Measurements from ENCODE around the gene RARRES1. TPM values are rescaled to one million over a fixed set of nuclear protein-coding genes. Genes with fewer than 3 reads are reported as not detected.

Gene RARRES1, protein sequence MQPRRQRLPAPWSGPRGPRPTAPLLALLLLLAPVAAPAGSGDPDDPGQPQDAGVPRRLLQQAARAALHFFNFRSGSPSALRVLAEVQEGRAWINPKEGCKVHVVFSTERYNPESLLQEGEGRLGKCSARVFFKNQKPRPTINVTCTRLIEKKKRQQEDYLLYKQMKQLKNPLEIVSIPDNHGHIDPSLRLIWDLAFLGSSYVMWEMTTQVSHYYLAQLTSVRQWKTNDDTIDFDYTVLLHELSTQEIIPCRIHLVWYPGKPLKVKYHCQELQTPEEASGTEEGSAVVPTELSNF
- total RNA-seq, result 23.5 and 36.8 TPM in 2 replicates

DNA sequence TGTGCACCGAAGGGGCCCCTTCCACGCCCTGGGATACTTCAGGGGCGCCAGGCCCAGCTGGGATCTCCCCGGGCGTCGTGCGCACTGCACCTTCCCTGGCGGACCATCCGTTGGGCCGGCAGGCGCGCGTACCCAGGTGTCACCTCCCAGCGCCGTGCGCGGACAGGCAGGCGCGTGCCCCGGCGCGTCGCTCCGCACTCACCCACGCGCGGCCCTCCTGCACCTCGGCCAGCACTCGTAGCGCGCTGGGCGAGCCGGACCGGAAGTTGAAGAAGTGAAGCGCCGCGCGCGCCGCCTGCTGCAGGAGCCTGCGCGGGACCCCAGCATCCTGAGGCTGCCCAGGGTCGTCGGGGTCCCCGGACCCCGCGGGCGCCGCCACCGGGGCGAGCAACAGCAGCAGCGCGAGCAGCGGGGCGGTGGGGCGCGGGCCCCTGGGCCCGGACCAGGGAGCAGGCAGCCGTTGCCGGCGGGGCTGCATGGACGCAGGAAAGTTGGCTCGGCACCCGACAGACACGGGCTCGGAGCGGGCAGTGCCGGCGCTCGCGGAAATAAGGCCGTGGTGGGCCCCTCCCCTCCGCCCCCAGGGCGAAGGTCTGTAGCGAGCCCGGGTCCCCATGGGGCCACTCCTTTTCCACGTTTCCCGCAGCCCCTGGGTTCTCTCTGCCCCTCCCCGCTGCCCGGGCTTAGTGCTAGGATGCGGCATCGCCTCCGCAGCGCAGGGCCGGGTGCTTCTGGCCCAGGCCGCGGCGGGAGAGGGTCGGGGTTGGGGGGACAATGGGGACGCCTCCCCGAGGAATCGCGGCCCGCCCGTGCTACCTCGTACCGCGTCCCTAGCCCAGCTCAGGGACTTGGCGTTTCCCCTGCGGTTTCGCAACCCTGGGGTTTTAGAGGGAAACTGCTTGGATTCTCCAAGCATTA, at the start of gene RARRES1:
TSS of gene RARRES1 (minus strand) at position 520 of the 918 bp plus-strand sequence. CDS start at position 478, 42 bp downstream.

DNA sequence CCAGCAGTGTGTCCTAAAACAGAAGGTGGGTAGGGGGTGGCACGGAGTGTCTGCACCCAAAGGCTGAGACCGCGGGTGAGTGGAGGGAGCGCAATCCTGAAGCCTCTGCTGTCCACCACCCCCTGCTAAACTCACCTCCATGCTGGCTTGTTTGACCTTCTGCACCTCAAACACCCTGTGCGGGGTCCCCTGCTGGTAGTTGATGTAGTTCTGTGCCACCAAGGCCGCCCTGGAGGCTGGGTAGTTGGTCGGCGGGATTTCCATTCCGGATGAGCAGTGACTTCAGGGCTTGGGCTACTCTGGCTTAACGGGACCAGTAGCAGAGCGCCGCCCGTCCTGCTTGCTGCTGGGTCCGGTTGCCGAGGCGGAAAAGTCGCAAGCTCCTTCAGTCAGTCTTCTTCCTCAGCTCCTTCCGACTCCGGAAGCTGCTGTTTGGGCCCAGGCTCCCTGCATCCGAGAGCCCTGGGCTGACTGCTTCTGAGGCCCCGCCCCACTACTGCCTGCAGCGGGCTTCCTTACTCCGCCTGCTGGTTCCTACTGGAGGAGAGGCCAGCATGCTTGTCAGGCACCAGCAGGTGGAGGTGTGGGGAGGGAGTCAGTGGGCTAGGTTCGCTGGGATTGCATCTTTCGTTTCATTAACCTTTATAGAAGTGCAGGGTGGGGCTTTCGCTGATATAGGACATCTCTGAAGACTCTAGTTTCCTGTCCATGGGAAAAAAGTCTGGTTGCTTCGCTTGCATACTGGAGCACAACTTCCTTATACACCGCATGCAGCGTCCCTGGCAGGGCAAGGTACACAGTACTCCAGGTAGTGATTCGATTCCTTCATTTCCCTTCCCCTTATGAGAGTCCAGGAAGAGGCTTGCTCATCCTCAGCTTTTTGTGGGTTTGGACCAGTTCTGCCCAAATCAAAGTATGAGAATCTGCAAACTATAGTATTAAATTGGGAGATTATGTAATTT, 59.8 kb downstream of the RARRES1 start, which contains the start of gene LXN:
TSS of gene LXN (minus strand) at position 434 of the 962 bp plus-strand sequence. CDS start at position 264, 170 bp downstream.

Other genes with a start within 250 kb of the RARRES1 start
- gene MLF1, start 161.3 kb downstream of the RARRES1 start, total RNA-seq, result 6.1 and 6.6 TPM in 2 replicates
- gene GFM1, start 87.9 kb downstream of the RARRES1 start, total RNA-seq, result 30.3 and 34.1 TPM in 2 replicates
- gene LXN, start 59.8 kb downstream of the RARRES1 start, total RNA-seq, result 75.5 and 81.5 TPM in 2 replicates
- gene MFSD1, start 69.6 kb upstream of the RARRES1 start, total RNA-seq, result 32.7 and 37.0 TPM in 2 replicates